Activated CD8-positive, alpha-beta memory T cell treated with anti-CD3 and anti-CD28 coated beads, Interleukin-2, amount 50 U/mL, for 24 hours (primary cell): ENCODE measurements around the gene MED27.

Source experiments
- DNase-seq: peaks from one replicate; pipeline ENCODE4 v3.0.0-alpha.2; 2020; ENCODE audit errors: extremely low read depth

MED27 gene

GRCh38 chr9:131880833-131881583 is 198.7 kb downstream of the MED27 start:
- DNase-seq: no peak

GRCh38 chr9:131879911-131880290 is 199.8 kb downstream of the MED27 start:
- DNase-seq: no peak

GRCh38 chr9:131879181-131879910 is 200.3 kb downstream of the MED27 start:
- no peak for DNase-seq

- no peak for DNase-seq
Observed at GRCh38 chr9:131876486-131876885, 203.2 kb downstream of the MED27 start.

- no peak for DNase-seq
Observed at GRCh38 chr9:131875828-131876485, 203.7 kb downstream of the MED27 start.

- DNase-seq: no peak
Observed at GRCh38 chr9:131874916-131875670, 204.6 kb downstream of the MED27 start.

- no peak for DNase-seq
Observed at GRCh38 chr9:131874447-131874846, 205.2 kb downstream of the MED27 start.

- no peak for DNase-seq
Observed at GRCh38 chr9:131873891-131874440, 205.7 kb downstream of the MED27 start.

- DNase-seq: no peak
Observed at GRCh38 chr9:131873335-131873734, 206.3 kb downstream of the MED27 start.

GRCh38 chr9:131872702-131873101 is 207.0 kb downstream of the MED27 start:
- DNase-seq: no peak

GRCh38 chr9:131872006-131872405 is 207.7 kb downstream of the MED27 start:
- DNase-seq: no peak

- no peak for DNase-seq
Observed at GRCh38 chr9:131870156-131870555, 209.5 kb downstream of the MED27 start.

- no peak for DNase-seq
Observed at GRCh38 chr9:131869348-131869747, 210.3 kb downstream of the MED27 start.

- DNase-seq: no peak
Observed at GRCh38 chr9:131868766-131869165, 210.9 kb downstream of the MED27 start.

- DNase-seq: no peak
Observed at GRCh38 chr9:131867611-131868192, 212.0 kb downstream of the MED27 start.

- DNase-seq: no peak
Observed at GRCh38 chr9:131865446-131866195, 214.0 kb downstream of the MED27 start.

- no peak for DNase-seq
Observed at GRCh38 chr9:131864531-131864930, 215.1 kb downstream of the MED27 start.

GRCh38 chr9:131863306-131863896 is 216.3 kb downstream of the MED27 start:
- DNase-seq: no peak

- DNase-seq: no peak
Observed at GRCh38 chr9:131862261-131862660, 217.4 kb downstream of the MED27 start.

GRCh38 chr9:131860430-131860829 is 219.2 kb downstream of the MED27 start:
- DNase-seq: no peak
